ENCODE data around the gene NR1H3.

NR1H3 gene

GRCh38 chr11:47278769-47279168, 21.0 kb downstream of the NR1H3 start:
- Mint-ChIP-seq H3K4me3 (no peak overlapping the region), H3K27ac (ENCODE audit: low read depth) (no peak overlapping the region), H3K27me3 (no peaks in the 10 kb centered on the region), H3K9me3 (no peaks in the 10 kb centered on the region), H3K36me3 (ENCODE audit: insufficient read depth) (peaks cover 78% of the 10 kb centered on the region), H3K4me1 (peaks cover 8% of the 10 kb centered on the region)
- ATAC-seq (replicated peaks; ENCODE audit: extremely low read depth, poor library complexity, severe bottlenecking), result no peak
- no peak for DNase-seq (ENCODE audit: low spot score in 2 of 2)

GRCh38 chr11:47280099-47280498, 22.3 kb downstream of the NR1H3 start:
- Mint-ChIP-seq H3K27me3 (no peaks in the 10 kb centered on the region), H3K36me3 (ENCODE audit: insufficient read depth) (peaks cover 82% of the 10 kb centered on the region), H3K9me3 (no peaks in the 10 kb centered on the region), H3K27ac (ENCODE audit: low read depth) (no peak overlapping the region), H3K4me1 (peaks cover 8% of the 10 kb centered on the region), H3K4me3 (no peak overlapping the region)
- ATAC-seq (replicated peaks; ENCODE audit: extremely low read depth, poor library complexity, severe bottlenecking) (no peak), DNase-seq (ENCODE audit: low spot score in 2 of 2) (no peak)

GRCh38 chr11:47280860-47281259, 23.1 kb downstream of the NR1H3 start:
- Mint-ChIP-seq H3K9me3 (no peaks in the 10 kb centered on the region), H3K27me3 (no peaks in the 10 kb centered on the region), H3K4me3 (no peak overlapping the region), H3K27ac (ENCODE audit: low read depth) (no peak overlapping the region), H3K4me1 (peaks cover 11% of the 10 kb centered on the region), H3K36me3 (ENCODE audit: insufficient read depth) (peaks cover 84% of the 10 kb centered on the region)
- no peak for DNase-seq (ENCODE audit: low spot score in 2 of 2)
- ATAC-seq (replicated peaks; ENCODE audit: extremely low read depth, poor library complexity, severe bottlenecking), result no peak

GRCh38 chr11:47282462-47282861, 24.7 kb downstream of the NR1H3 start:
- Mint-ChIP-seq H3K4me1 (peaks cover 5% of the 10 kb centered on the region), H3K4me3 (no peak overlapping the region), H3K36me3 (ENCODE audit: insufficient read depth) (peaks cover 86% of the 10 kb centered on the region), H3K27ac (ENCODE audit: low read depth) (no peak overlapping the region), H3K9me3 (no peaks in the 10 kb centered on the region), H3K27me3 (no peaks in the 10 kb centered on the region)
- DNase-seq (ENCODE audit: low spot score in 2 of 2) (no peak), ATAC-seq (replicated peaks; ENCODE audit: extremely low read depth, poor library complexity, severe bottlenecking) (no peak)

GRCh38 chr11:47284151-47284550, 26.4 kb downstream of the NR1H3 start:
- no peaks in the 10 kb centered on the region for H3K9me3 Mint-ChIP-seq
- peaks cover 5% of the 10 kb centered on the region for H3K4me1 Mint-ChIP-seq
- H3K36me3 Mint-ChIP-seq (ENCODE audit: insufficient read depth), result peaks cover 87% of the 10 kb centered on the region
- DNase-seq (ENCODE audit: low spot score in 2 of 2) (no peak), ATAC-seq (replicated peaks; ENCODE audit: extremely low read depth, poor library complexity, severe bottlenecking) (no peak)
- no peak overlapping the region for H3K4me3 Mint-ChIP-seq
- no peaks in the 10 kb centered on the region for H3K27me3 Mint-ChIP-seq
- H3K27ac Mint-ChIP-seq (ENCODE audit: low read depth), result no peak overlapping the region

- Mint-ChIP-seq H3K9me3 (no peaks in the 10 kb centered on the region), H3K36me3 (ENCODE audit: insufficient read depth) (peaks cover 91% of the 10 kb centered on the region)
- ATAC-seq (replicated peaks; ENCODE audit: extremely low read depth, poor library complexity, severe bottlenecking), result no peak
Observed at GRCh38 chr11:47285969-47286770, 28.4 kb downstream of the NR1H3 start.

GRCh38 chr11:47288066-47288465, 30.3 kb downstream of the NR1H3 start:
- Mint-ChIP-seq H3K4me3 (no peak overlapping the region), H3K27me3 (no peaks in the 10 kb centered on the region), H3K4me1 (peaks cover 5% of the 10 kb centered on the region), H3K27ac (ENCODE audit: low read depth) (peak overlapping the region; percentile 38), H3K9me3 (no peaks in the 10 kb centered on the region), H3K36me3 (ENCODE audit: insufficient read depth) (peaks cover 93% of the 10 kb centered on the region)
- DNase-seq (ENCODE audit: low spot score in 2 of 2), result no peak
- ATAC-seq (replicated peaks; ENCODE audit: extremely low read depth, poor library complexity, severe bottlenecking), result no peak

More at GRCh38 chr11:47285969-47286770, 28.4 kb downstream of the NR1H3 start:
- H3K4me3 Mint-ChIP-seq, result no peak overlapping the region
- DNase-seq (ENCODE audit: low spot score in 2 of 2), result no peak
- H3K27ac Mint-ChIP-seq (ENCODE audit: low read depth), result peak overlapping the region; percentile 51
- H3K27me3 Mint-ChIP-seq, result no peaks in the 10 kb centered on the region
- peaks cover 5% of the 10 kb centered on the region for H3K4me1 Mint-ChIP-seq

GRCh38 chr11:47289856-47290255, 32.1 kb downstream of the NR1H3 start:
- Mint-ChIP-seq H3K9me3 (no peaks in the 10 kb centered on the region), H3K36me3 (ENCODE audit: insufficient read depth) (peaks cover 90% of the 10 kb centered on the region), H3K27me3 (no peaks in the 10 kb centered on the region), H3K27ac (ENCODE audit: low read depth) (no peak overlapping the region), H3K4me3 (no peak overlapping the region), H3K4me1 (peaks cover 5% of the 10 kb centered on the region)
- no peak for ATAC-seq (replicated peaks; ENCODE audit: extremely low read depth, poor library complexity, severe bottlenecking)
- DNase-seq (ENCODE audit: low spot score in 2 of 2), result no peak

- Mint-ChIP-seq H3K27ac (ENCODE audit: low read depth) (peak overlapping the region; percentile 44), H3K36me3 (ENCODE audit: insufficient read depth) (peaks cover 85% of the 10 kb centered on the region), H3K4me3 (no peak overlapping the region), H3K27me3 (no peaks in the 10 kb centered on the region), H3K9me3 (no peaks in the 10 kb centered on the region), H3K4me1 (no peaks in the 10 kb centered on the region)
- DNase-seq (ENCODE audit: low spot score in 2 of 2) (no peak), ATAC-seq (replicated peaks; ENCODE audit: extremely low read depth, poor library complexity, severe bottlenecking) (no peak)
Observed at GRCh38 chr11:47295385-47295784, 37.6 kb downstream of the NR1H3 start.

- no peaks in the 10 kb centered on the region for H3K27me3 Mint-ChIP-seq
- peaks cover 84% of the 10 kb centered on the region for H3K36me3 Mint-ChIP-seq (ENCODE audit: insufficient read depth)
- DNase-seq (ENCODE audit: low spot score in 2 of 2) (no peak), ATAC-seq (replicated peaks; ENCODE audit: extremely low read depth, poor library complexity, severe bottlenecking) (no peak)
- H3K27ac Mint-ChIP-seq (ENCODE audit: low read depth), result no peak overlapping the region
- H3K4me1 Mint-ChIP-seq, result no peaks in the 10 kb centered on the region
- no peak overlapping the region for H3K4me3 Mint-ChIP-seq
- H3K9me3 Mint-ChIP-seq, result no peaks in the 10 kb centered on the region
Observed at GRCh38 chr11:47296045-47296444, 38.2 kb downstream of the NR1H3 start.

GRCh38 chr11:47299078-47299477, 41.3 kb downstream of the NR1H3 start:
- H3K27ac Mint-ChIP-seq (ENCODE audit: low read depth), result no peak overlapping the region

GRCh38 chr11:47302853-47303252, 45.1 kb downstream of the NR1H3 start:
- no peak for ATAC-seq (replicated peaks; ENCODE audit: extremely low read depth, poor library complexity, severe bottlenecking)
- Mint-ChIP-seq H3K27me3 (no peaks in the 10 kb centered on the region), H3K4me1 (peaks cover 16% of the 10 kb centered on the region), H3K9me3 (peaks cover 9% of the 10 kb centered on the region), H3K4me3 (no peak overlapping the region), H3K27ac (ENCODE audit: low read depth) (peak overlapping the region; percentile 78), H3K36me3 (ENCODE audit: insufficient read depth) (peaks cover 74% of the 10 kb centered on the region)
- DNase-seq (ENCODE audit: low spot score in 2 of 2), result no peak

More at GRCh38 chr11:47299078-47299477, 41.3 kb downstream of the NR1H3 start:
- Mint-ChIP-seq H3K36me3 (ENCODE audit: insufficient read depth) (peaks cover 78% of the 10 kb centered on the region), H3K27me3 (no peaks in the 10 kb centered on the region), H3K4me3 (no peak overlapping the region), H3K9me3 (peaks cover 9% of the 10 kb centered on the region), H3K4me1 (peaks cover 6% of the 10 kb centered on the region)
- ATAC-seq (replicated peaks; ENCODE audit: extremely low read depth, poor library complexity, severe bottlenecking), result no peak
- DNase-seq (ENCODE audit: low spot score in 2 of 2), result no peak

- no peaks in the 10 kb centered on the region for H3K27me3 Mint-ChIP-seq
- peaks cover 74% of the 10 kb centered on the region for H3K36me3 Mint-ChIP-seq (ENCODE audit: insufficient read depth)
- H3K27ac Mint-ChIP-seq (ENCODE audit: low read depth), result no peak overlapping the region
- H3K4me1 Mint-ChIP-seq, result peaks cover 16% of the 10 kb centered on the region
- ATAC-seq (replicated peaks; ENCODE audit: extremely low read depth, poor library complexity, severe bottlenecking) (no peak), DNase-seq (ENCODE audit: low spot score in 2 of 2) (no peak)
- H3K9me3 Mint-ChIP-seq, result peaks cover 9% of the 10 kb centered on the region
- no peak overlapping the region for H3K4me3 Mint-ChIP-seq
Observed at GRCh38 chr11:47305734-47306483, 48.1 kb downstream of the NR1H3 start.

All from central memory CD8-positive, alpha-beta T cell (primary cell).